NOMO-1 treated with dmso at 0.1 percent for 144 hours (cell line): ENCODE results near the gene MAB21L4.

Experiments
- DNase-seq: peaks from one replicate; lab custom pipeline; 2025; ENCODE audit not compliant: unreplicated experiment; lab: John Stamatoyannopoulos, UW

Gene MAB21L4

GRCh38 chr2:240839152-240840143 is 56.5 kb downstream of the MAB21L4 start:
- DNase-seq, result no peak

- DNase-seq, result no peak
Measured at GRCh38 chr2:240837621-240838020, 58.3 kb downstream of the MAB21L4 start.

GRCh38 chr2:240836781-240837467 is 59.0 kb downstream of the MAB21L4 start:
- DNase-seq, result no peak
